HK-2 (cell line): ENCODE measurements around the gene ZBTB7C.

Experiments
- DNase-seq: peaks from one replicate; pipeline ENCODE4 v3.0.0-alpha.2; 2018; ENCODE audit not compliant: unreplicated experiment

The ZBTB7C gene

GRCh38 chr18:48091869-48092497 lies 317.2 kb downstream of the ZBTB7C start:
- no peak for DNase-seq

GRCh38 chr18:48090702-48091101 lies 318.5 kb downstream of the ZBTB7C start:
- no peak for DNase-seq

- DNase-seq: no peak
These were observed 319.2 kb downstream of the ZBTB7C start for GRCh38 chr18:48090021-48090420.

GRCh38 chr18:48085781-48086487 lies 323.2 kb downstream of the ZBTB7C start:
- no peak for DNase-seq

GRCh38 chr18:48084858-48085257 lies 324.3 kb downstream of the ZBTB7C start:
- DNase-seq: no peak

GRCh38 chr18:48084041-48084757 lies 325.0 kb downstream of the ZBTB7C start:
- DNase-seq: no peak

- no peak for DNase-seq
These were observed 328.6 kb downstream of the ZBTB7C start for GRCh38 chr18:48080546-48080945.

GRCh38 chr18:48079885-48080284 lies 329.3 kb downstream of the ZBTB7C start:
- DNase-seq: no peak

GRCh38 chr18:48078448-48078847 lies 330.7 kb downstream of the ZBTB7C start:
- DNase-seq: no peak

- no peak for DNase-seq
These were observed 331.9 kb downstream of the ZBTB7C start for GRCh38 chr18:48077291-48077690.

GRCh38 chr18:48076461-48076860 lies 332.7 kb downstream of the ZBTB7C start:
- DNase-seq: no peak

- DNase-seq: no peak
These were observed 333.5 kb downstream of the ZBTB7C start for GRCh38 chr18:48075707-48076093.

GRCh38 chr18:48074929-48075706 lies 334.1 kb downstream of the ZBTB7C start:
- DNase-seq: no peak

GRCh38 chr18:48073211-48073930 lies 335.8 kb downstream of the ZBTB7C start:
- no peak for DNase-seq

- no peak for DNase-seq
These were observed 336.6 kb downstream of the ZBTB7C start for GRCh38 chr18:48072428-48073204.

- DNase-seq: no peak
These were observed 340.2 kb downstream of the ZBTB7C start for GRCh38 chr18:48068916-48069445.

- DNase-seq: no peak
These were observed 342.9 kb downstream of the ZBTB7C start for GRCh38 chr18:48066225-48066652.

- DNase-seq: no peak
These were observed 343.6 kb downstream of the ZBTB7C start for GRCh38 chr18:48065601-48065995.

- DNase-seq: no peak
These were observed 344.1 kb downstream of the ZBTB7C start for GRCh38 chr18:48064978-48065600.
